Activated naive CD8-positive, alpha-beta T cell (primary cell): Measurements from ENCODE around the gene CCDC28A.
A peak's percentile ranks its signal among the peaks of the same experiment; 100 is the strongest.
"Not testable (repeated sequence)": the region's sequence is repeated elsewhere in the genome, so short reads cannot be mapped to it uniquely, and the experiment has no call there.

Experiments
- H3K27ac Mint-ChIP-seq: one replicate; pipeline ENCODE4 v1.8.0; 2021; ENCODE audit warnings: mixed read lengths
- H3K27me3 Mint-ChIP-seq: one replicate; pipeline ENCODE4 v1.8.0; 2021; ENCODE audit warnings: mixed read lengths
- H3K36me3 Mint-ChIP-seq: one replicate; pipeline ENCODE4 v1.8.0; 2021; ENCODE audit warnings: mixed read lengths
- H3K4me1 Mint-ChIP-seq: one replicate; pipeline ENCODE4 v1.8.0; 2021; ENCODE audit warnings: low read depth, mixed read lengths
- H3K4me3 Mint-ChIP-seq: one replicate; pipeline ENCODE4 v1.8.0; 2021; ENCODE audit warnings: mild to moderate bottlenecking, mixed read lengths
- H3K9me3 Mint-ChIP-seq: one replicate; pipeline ENCODE4 v1.8.0; 2021; ENCODE audit warnings: low read depth, mixed read lengths

The CCDC28A gene

GRCh38 chr6:138773177-138774091, at the start of gene CCDC28A:
Gene CCDC28A, plus strand, starts transcription at chr6:138773769. Its CDS starts 2,352 bp downstream, at chr6:138776121.
- Mint-ChIP-seq H3K4me3 (peak within 1 kb of the TSS; percentile 99), H3K4me1 (peaks cover 30% of the 10 kb centered on the region), H3K36me3 (peaks cover 4% of the 10 kb centered on the region), H3K27me3 (no peaks in the 10 kb centered on the region), H3K27ac (peak within 1 kb of the TSS; percentile 99), H3K9me3 (no peaks in the 10 kb centered on the region)

GRCh38 chr6:138724015-138724414, 49.6 kb upstream of the CCDC28A start:
- Mint-ChIP-seq H3K9me3 (no peaks in the 10 kb centered on the region), H3K27me3 (peaks cover 3% of the 10 kb centered on the region), H3K27ac (no peak overlapping the region), H3K4me1 (no peaks in the 10 kb centered on the region), H3K4me3 (no peak overlapping the region), H3K36me3 (no peaks in the 10 kb centered on the region)

DNA sequence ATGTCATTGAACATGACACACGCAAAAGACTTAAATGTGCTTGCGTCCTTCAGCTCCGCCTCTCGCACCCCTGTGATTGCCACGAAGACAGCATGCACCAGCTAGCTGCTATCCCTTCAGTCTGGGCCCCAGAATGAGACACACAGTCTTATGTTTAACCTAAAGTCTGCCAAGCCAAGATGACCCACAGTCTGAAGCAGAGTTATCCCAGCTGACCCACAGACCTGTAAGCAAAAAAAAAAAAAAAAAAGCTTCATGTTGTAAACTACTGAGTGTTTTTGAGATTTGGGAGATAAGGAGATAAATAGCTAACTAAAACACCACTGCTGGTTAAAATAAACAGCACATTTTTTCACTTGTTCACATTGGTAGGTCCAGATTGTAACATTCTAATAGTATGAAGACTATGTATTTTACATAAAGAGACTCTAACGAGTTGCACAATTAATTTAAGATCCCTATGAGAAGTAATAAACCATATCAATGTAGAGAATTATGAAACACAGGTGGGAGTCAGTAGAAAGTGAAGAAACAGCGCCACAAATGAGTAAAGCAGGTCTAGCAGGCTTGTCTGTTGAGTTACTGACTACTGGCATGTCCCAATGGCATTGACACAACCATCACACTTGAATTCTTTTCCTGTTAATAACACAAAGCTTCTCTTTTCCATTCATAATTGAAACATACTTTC, 47.4 kb upstream of the CCDC28A start:
- peaks cover 2% of the 10 kb centered on the region for H3K36me3 Mint-ChIP-seq
- H3K27ac Mint-ChIP-seq, result no peak overlapping the region
- H3K4me3 Mint-ChIP-seq, result no peak overlapping the region
- H3K4me1 Mint-ChIP-seq, result no peaks in the 10 kb centered on the region
- H3K9me3 Mint-ChIP-seq, result no peaks in the 10 kb centered on the region
- H3K27me3 Mint-ChIP-seq, result peaks cover 3% of the 10 kb centered on the region

DNA sequence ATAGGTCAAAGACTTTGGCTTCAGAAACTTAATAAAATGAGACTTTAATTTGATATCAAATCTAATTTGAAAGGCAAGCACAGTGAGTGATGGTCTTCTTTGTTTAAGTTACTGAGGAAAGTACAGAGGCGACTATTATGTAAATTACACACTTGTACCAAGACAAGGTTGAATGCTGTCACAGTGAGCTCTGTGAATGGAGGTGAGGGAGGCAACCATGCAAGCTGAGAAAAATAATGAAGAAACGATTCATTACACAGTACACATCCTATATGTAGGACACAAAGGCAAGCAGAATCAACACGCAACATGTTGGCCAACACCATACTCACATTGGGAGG, 46.8 kb upstream of the CCDC28A start:
- Mint-ChIP-seq H3K27ac (no peak overlapping the region), H3K36me3 (peaks cover 2% of the 10 kb centered on the region), H3K27me3 (peaks cover 3% of the 10 kb centered on the region), H3K9me3 (no peaks in the 10 kb centered on the region), H3K4me3 (no peak overlapping the region), H3K4me1 (no peaks in the 10 kb centered on the region)

- Mint-ChIP-seq H3K27ac (no peak overlapping the region), H3K4me1 (no peaks in the 10 kb centered on the region), H3K36me3 (peaks cover 6% of the 10 kb centered on the region), H3K27me3 (peaks cover 3% of the 10 kb centered on the region), H3K4me3 (no peak overlapping the region), H3K9me3 (no peaks in the 10 kb centered on the region)
Measured at GRCh38 chr6:138727182-138727581, 46.4 kb upstream of the CCDC28A start.

- Mint-ChIP-seq H3K4me3 (no peak overlapping the region), H3K27me3 (peaks cover 3% of the 10 kb centered on the region), H3K4me1 (no peaks in the 10 kb centered on the region), H3K27ac (no peak overlapping the region), H3K36me3 (peaks cover 6% of the 10 kb centered on the region), H3K9me3 (no peaks in the 10 kb centered on the region)
Measured at GRCh38 chr6:138728662-138729061, 44.9 kb upstream of the CCDC28A start.

GRCh38 chr6:138730037-138730436, 43.5 kb upstream of the CCDC28A start:
- H3K4me3 Mint-ChIP-seq, H3K27ac Mint-ChIP-seq, H3K27me3 Mint-ChIP-seq, H3K9me3 Mint-ChIP-seq, H3K36me3 Mint-ChIP-seq, H3K4me1 Mint-ChIP-seq: not testable (repeated sequence)

- H3K4me3 Mint-ChIP-seq, result no peak overlapping the region
- no peaks in the 10 kb centered on the region for H3K27me3 Mint-ChIP-seq
- H3K36me3 Mint-ChIP-seq, result peaks cover 17% of the 10 kb centered on the region
- no peaks in the 10 kb centered on the region for H3K4me1 Mint-ChIP-seq
- H3K27ac Mint-ChIP-seq, result no peak overlapping the region
- peaks cover 9% of the 10 kb centered on the region for H3K9me3 Mint-ChIP-seq
Measured at GRCh38 chr6:138734585-138734984, 39.0 kb upstream of the CCDC28A start.

DNA sequence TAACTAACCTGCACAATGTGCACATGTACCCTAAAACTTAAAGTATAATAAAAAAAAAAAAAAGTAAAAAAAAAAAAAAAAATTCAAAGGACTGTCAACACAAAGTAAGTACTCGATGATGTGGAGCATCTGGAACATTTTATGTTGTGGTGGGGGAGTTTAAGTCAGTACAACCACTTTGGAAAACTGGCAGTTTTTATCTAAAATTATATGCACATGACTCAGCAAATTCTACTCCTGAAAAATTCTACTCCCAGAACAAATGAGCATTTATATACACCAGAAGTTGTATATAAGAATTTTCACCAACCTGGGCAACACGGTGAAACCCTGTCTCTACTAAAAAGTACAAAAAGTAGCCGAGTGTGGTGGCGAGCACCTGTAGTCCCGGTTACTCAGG, 36.9 kb upstream of the CCDC28A start:
- Mint-ChIP-seq H3K27ac (no peak overlapping the region), H3K4me1 (no peaks in the 10 kb centered on the region), H3K27me3 (no peaks in the 10 kb centered on the region), H3K9me3 (peaks cover 12% of the 10 kb centered on the region), H3K36me3 (peaks cover 15% of the 10 kb centered on the region), H3K4me3 (no peak overlapping the region)

GRCh38 chr6:138752017-138752416, 21.6 kb upstream of the CCDC28A start:
- Mint-ChIP-seq H3K27ac (no peak overlapping the region), H3K4me3 (no peak overlapping the region), H3K27me3 (no peaks in the 10 kb centered on the region), H3K36me3 (peaks cover 4% of the 10 kb centered on the region), H3K9me3 (no peaks in the 10 kb centered on the region), H3K4me1 (no peaks in the 10 kb centered on the region)

DNA sequence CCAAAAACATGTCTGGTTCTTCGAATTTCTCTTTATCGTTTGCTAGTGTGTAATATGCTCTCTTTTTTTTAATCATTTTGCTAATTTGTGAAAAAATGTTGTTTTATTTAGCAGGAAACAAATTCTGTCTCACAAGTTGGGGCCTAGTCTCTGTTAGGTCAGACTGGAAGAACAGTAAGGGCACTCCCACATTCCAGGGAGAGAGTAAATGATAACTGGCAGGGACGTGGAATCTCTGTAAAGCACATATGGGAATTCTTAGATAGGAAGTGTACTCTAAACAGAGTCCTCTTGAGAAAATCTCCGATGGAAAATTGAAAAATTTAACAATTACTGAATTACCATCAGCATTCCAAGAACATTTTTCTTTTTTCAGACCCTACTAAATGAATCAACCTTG, 16.4 kb upstream of the CCDC28A start:
- no peak overlapping the region for H3K4me3 Mint-ChIP-seq
- H3K27ac Mint-ChIP-seq, result no peak overlapping the region
- no peaks in the 10 kb centered on the region for H3K27me3 Mint-ChIP-seq
- H3K9me3 Mint-ChIP-seq, result no peaks in the 10 kb centered on the region
- no peaks in the 10 kb centered on the region for H3K36me3 Mint-ChIP-seq
- no peaks in the 10 kb centered on the region for H3K4me1 Mint-ChIP-seq

- Mint-ChIP-seq H3K36me3 (no peaks in the 10 kb centered on the region), H3K27ac (no peak overlapping the region), H3K9me3 (no peaks in the 10 kb centered on the region), H3K4me1 (no peaks in the 10 kb centered on the region), H3K4me3 (no peak overlapping the region), H3K27me3 (no peaks in the 10 kb centered on the region)
Measured at GRCh38 chr6:138765896-138766655, 7.5 kb upstream of the CCDC28A start.

GRCh38 chr6:138769102-138769676, 4.4 kb upstream of the CCDC28A start:
- Mint-ChIP-seq H3K4me1 (peaks cover 15% of the 10 kb centered on the region), H3K9me3 (no peaks in the 10 kb centered on the region), H3K4me3 (no peak overlapping the region), H3K36me3 (no peaks in the 10 kb centered on the region), H3K27me3 (no peaks in the 10 kb centered on the region), H3K27ac (no peak overlapping the region)

DNA sequence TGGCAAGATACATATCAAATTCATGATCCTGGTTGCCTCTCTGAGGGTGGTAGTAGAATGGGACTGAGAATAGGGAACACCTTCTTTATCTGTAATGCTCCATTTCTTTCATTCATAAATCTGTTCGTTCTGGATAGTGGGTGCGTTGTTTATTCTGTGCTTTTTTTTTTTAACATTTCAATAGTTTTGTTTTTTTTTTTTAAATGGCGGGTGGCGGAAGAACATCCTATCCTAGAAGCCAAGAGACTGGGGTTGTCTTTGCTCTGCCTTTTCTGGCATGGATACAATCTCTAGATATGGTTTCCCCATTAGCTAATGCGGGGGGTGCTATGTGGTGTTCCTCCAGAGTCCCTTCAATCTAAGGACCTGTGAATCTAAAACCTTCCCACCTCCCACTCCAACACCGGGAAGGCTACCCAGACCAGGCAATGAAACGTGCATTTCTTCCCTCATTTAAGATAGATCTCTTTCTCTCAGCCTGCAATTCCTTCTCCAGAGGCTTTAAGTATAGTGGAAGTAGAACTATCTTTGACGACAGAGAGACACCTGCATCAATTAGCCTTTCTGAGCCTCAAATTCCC, 883 bp upstream of the CCDC28A start:
- Mint-ChIP-seq H3K9me3 (no peaks in the 10 kb centered on the region), H3K27me3 (no peaks in the 10 kb centered on the region), H3K36me3 (peaks cover 2% of the 10 kb centered on the region), H3K4me1 (peaks cover 28% of the 10 kb centered on the region), H3K27ac (peak overlapping the region; percentile 99), H3K4me3 (peak overlapping the region; percentile 99)
